ENCODE data around the gene GRK2.

GRK2 gene

DNA sequence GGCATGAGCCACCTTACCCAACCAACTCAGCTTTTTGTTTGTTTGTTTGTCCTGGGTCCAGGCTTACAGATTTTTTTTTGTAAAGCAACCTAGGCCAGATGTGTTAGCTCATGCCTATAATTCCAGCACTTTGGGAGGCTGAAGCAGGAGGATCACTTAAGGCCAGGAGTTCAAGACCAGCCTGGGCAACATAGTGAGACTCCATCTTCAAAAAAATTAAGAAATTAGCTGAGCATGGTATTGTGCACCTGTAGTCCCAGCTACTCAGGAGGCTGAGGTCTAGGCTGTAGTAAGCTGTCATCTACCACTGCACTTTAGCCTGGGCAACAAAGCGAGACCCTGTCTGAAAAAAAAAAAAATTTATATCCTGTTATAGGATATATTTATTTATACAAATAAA is 28.7 kb upstream of the GRK2 start:
- TF ChIP-seq, protein P1, sequence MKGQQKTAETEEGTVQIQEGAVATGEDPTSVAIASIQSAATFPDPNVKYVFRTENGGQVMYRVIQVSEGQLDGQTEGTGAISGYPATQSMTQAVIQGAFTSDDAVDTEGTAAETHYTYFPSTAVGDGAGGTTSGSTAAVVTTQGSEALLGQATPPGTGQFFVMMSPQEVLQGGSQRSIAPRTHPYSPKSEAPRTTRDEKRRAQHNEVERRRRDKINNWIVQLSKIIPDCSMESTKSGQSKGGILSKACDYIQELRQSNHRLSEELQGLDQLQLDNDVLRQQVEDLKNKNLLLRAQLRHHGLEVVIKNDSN (IDR thresholded peaks at IDR 0.05), result no peak
- TF ChIP-seq TAF1 (IDR thresholded peaks at IDR 0.05; ENCODE audit: low read depth), result no peak
- no peak for TF ChIP-seq FOXM1 (IDR thresholded peaks at IDR 0.05; ENCODE audit: borderline replicate concordance, low read depth)
- TF ChIP-seq ZBTB7A (IDR thresholded peaks at IDR 0.05; ENCODE audit: low read depth), result no peak
- TF ChIP-seq EGR1 (IDR thresholded peaks at IDR 0.05), result no peak
- TF ChIP-seq, protein P2, sequence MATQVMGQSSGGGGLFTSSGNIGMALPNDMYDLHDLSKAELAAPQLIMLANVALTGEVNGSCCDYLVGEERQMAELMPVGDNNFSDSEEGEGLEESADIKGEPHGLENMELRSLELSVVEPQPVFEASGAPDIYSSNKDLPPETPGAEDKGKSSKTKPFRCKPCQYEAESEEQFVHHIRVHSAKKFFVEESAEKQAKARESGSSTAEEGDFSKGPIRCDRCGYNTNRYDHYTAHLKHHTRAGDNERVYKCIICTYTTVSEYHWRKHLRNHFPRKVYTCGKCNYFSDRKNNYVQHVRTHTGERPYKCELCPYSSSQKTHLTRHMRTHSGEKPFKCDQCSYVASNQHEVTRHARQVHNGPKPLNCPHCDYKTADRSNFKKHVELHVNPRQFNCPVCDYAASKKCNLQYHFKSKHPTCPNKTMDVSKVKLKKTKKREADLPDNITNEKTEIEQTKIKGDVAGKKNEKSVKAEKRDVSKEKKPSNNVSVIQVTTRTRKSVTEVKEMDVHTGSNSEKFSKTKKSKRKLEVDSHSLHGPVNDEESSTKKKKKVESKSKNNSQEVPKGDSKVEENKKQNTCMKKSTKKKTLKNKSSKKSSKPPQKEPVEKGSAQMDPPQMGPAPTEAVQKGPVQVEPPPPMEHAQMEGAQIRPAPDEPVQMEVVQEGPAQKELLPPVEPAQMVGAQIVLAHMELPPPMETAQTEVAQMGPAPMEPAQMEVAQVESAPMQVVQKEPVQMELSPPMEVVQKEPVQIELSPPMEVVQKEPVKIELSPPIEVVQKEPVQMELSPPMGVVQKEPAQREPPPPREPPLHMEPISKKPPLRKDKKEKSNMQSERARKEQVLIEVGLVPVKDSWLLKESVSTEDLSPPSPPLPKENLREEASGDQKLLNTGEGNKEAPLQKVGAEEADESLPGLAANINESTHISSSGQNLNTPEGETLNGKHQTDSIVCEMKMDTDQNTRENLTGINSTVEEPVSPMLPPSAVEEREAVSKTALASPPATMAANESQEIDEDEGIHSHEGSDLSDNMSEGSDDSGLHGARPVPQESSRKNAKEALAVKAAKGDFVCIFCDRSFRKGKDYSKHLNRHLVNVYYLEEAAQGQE (IDR thresholded peaks at IDR 0.05; ENCODE audit: low read depth), result no peak
- no peak for TF ChIP-seq CREB1 (IDR thresholded peaks at IDR 0.05; ENCODE audit: low read depth)
- TF ChIP-seq, protein P3, sequence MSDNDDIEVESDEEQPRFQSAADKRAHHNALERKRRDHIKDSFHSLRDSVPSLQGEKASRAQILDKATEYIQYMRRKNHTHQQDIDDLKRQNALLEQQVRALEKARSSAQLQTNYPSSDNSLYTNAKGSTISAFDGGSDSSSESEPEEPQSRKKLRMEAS (IDR thresholded peaks at IDR 0.05), result no peak
- TF ChIP-seq TCF12 (IDR thresholded peaks at IDR 0.05; ENCODE audit: low read depth), result no peak
- no peak for TF ChIP-seq EP300 (IDR thresholded peaks at IDR 0.05; ENCODE audit: borderline replicate concordance)
- no peak for TF ChIP-seq NFIC (IDR thresholded peaks at IDR 0.05)
- no peak for TF ChIP-seq RAD21 (IDR thresholded peaks at IDR 0.05; ENCODE audit: low read depth)
- TF ChIP-seq TEAD4 (IDR thresholded peaks at IDR 0.05), result no peak
- no peak for TF ChIP-seq CEBPB (IDR thresholded peaks at IDR 0.05)
- no peak for TF ChIP-seq YY1 (IDR thresholded peaks at IDR 0.05; ENCODE audit: low read depth)

DNA sequence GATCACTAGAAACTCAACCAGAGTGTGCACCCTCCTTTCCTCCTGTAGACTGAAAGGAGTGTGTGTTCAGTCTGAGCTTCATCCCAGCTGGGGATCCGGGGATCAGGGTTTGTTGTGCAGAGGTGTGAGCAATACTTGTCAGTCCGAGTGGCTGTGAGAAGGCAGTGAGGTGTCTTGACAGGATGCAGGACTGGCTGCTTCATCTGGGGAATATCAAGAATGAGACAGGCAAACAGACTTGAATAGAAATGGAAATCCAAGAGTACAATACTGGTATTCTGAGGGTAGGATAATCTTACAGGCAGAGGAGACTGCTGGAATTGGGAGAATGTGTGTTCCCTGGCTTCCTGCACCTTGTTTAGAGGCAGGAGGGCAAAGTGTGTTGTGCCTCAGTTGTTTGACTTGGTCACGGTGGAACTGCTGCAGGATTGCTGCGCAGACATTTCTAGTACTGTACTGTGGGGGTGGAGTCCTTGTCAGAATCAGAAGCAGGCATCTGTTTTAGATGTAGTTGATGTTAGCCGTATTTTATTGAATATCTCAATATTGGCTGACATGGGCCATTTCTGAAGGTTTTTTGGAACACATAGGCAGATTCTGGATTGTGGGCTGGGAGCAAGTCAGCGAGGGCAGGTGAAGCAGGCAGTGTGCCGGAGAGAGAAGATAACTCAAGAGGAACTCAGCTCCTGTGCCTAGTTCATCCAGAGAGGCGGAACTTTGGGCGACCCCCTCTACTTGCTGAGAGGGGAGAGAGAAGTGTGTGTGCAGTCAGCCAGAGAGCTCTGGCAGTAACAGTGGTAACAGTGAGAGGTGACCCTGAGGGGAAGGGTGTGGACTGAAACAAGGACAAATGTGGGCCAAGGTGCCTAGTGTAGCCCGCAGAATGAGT is 27.1 kb upstream of the GRK2 start:
- TF ChIP-seq NFIC (IDR thresholded peaks at IDR 0.05) (no peak), TAF1 (IDR thresholded peaks at IDR 0.05; ENCODE audit: low read depth) (no peak), TCF12 (IDR thresholded peaks at IDR 0.05; ENCODE audit: low read depth) (no peak), EP300 (IDR thresholded peaks at IDR 0.05; ENCODE audit: borderline replicate concordance) (no peak), CREB1 (IDR thresholded peaks at IDR 0.05; ENCODE audit: low read depth) (no peak), EGR1 (IDR thresholded peaks at IDR 0.05) (no peak), ZBTB7A (IDR thresholded peaks at IDR 0.05; ENCODE audit: low read depth) (no peak), RAD21 (IDR thresholded peaks at IDR 0.05; ENCODE audit: low read depth) (no peak)
- TF ChIP-seq, protein P1 (IDR thresholded peaks at IDR 0.05), result no peak
- TF ChIP-seq, protein P3 (IDR thresholded peaks at IDR 0.05), result no peak

DNA sequence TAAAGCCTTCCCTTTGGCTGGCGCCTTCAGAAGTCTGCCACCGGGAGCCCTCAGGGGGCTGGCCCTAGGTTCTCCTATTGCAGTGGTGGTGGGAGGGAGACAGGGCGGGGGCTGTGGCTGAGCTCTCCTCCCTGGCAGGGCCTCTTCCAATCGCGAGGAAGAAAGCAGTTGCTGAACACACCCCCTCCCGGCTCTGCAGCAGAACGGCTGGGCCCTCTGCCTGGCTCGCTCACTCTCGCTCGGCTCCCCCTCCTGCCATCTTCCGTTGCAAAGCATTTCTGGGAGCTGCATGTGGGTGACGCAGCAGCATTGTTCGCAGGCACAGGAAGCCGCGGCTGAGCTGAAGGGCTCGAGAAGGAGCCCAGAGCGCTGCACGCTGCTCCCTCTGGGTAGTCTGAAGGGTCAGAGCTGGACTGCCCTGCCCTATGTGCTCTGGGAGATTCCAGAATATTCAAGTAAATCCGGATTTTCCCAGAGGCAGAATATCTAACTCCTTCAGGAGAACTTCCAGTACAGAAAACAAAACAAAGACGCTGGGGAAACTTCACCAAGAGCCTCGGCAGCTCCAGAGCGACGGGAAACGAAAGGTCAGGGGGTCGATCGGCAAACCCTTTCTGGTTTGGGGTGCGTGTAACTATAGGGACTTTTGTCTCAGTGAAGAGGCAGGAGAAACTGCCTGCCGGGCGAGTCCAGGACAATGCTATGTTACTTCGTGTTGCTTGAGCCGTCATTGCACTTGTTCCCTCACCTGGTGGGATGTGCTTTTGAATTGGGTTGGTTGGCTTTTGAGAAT is 26.3 kb upstream of the GRK2 start:
- TF ChIP-seq TCF12 (IDR thresholded peaks at IDR 0.05; ENCODE audit: low read depth), result 0 out of 2 replicates have a peak, but pooled peaks have one; percentile 38
- TF ChIP-seq CEBPB (IDR thresholded peaks at IDR 0.05), result no peak
- TF ChIP-seq TAF1 (IDR thresholded peaks at IDR 0.05; ENCODE audit: low read depth), result peak; percentile 99
- no peak for TF ChIP-seq NFIC (IDR thresholded peaks at IDR 0.05)
- TF ChIP-seq EGR1 (IDR thresholded peaks at IDR 0.05), result peak; percentile 16; the same call in 1 of the 2 replicates
- no peak for TF ChIP-seq ZBTB7A (IDR thresholded peaks at IDR 0.05; ENCODE audit: low read depth)
- no peak for TF ChIP-seq RAD21 (IDR thresholded peaks at IDR 0.05; ENCODE audit: low read depth)
- TF ChIP-seq FOXM1 (IDR thresholded peaks at IDR 0.05; ENCODE audit: borderline replicate concordance, low read depth), result no peak
- TF ChIP-seq EP300 (IDR thresholded peaks at IDR 0.05; ENCODE audit: borderline replicate concordance), result no peak
- TF ChIP-seq, protein P3 (IDR thresholded peaks at IDR 0.05), result peak; percentile 96
- TF ChIP-seq YY1 (IDR thresholded peaks at IDR 0.05; ENCODE audit: low read depth), result peak; percentile 80
- TF ChIP-seq, protein P1 (IDR thresholded peaks at IDR 0.05), result peak; percentile 30
- TF ChIP-seq, protein P2 (IDR thresholded peaks at IDR 0.05; ENCODE audit: low read depth), result no peak
- peak; percentile 35; the same call in 1 of the 2 replicates for TF ChIP-seq TEAD4 (IDR thresholded peaks at IDR 0.05)
- TF ChIP-seq CREB1 (IDR thresholded peaks at IDR 0.05; ENCODE audit: low read depth), result peak; percentile 70
